WTC11 (cell line): ENCODE results near the gene FBLN2. TPM values are rescaled to one million over a fixed set of nuclear protein-coding genes. Genes with fewer than 3 reads are reported as not detected.

Experiments
- ATAC-seq: fragments of 200-7000 bp; cut with Tn5 transposase; 2 replicates; pipeline ENCODE4 v1.10.0; 2021; ENCODE audit warnings: mild to moderate bottlenecking, moderate library complexity
- CTCF ChIA-PET: fragments of 300-600 bp; sonication (Branson Sonifier 250); formaldehyde crosslinking; loops from one replicate; lab custom pipeline; 2021; ENCODE audit warnings: antibody characterized with exemption; lab: Charles Lee
- POLR2A ChIA-PET: fragments of 350-600 bp; sonication (Branson Sonifier 250); formaldehyde crosslinking; loops from one replicate; lab custom pipeline; 2021; ENCODE audit warnings: antibody characterized with exemption; lab: Charles Lee
- DNase-seq: peaks from one replicate; pipeline ENCODE4 v3.0.0; 2021; ENCODE audit warnings: low spot score
- H3K27ac Mint-ChIP-seq: 2 replicates; pipeline ENCODE4 v1.8.0; 2021; ENCODE audit warnings: mixed read lengths
- H3K27me3 Mint-ChIP-seq: 2 replicates; pipeline ENCODE4 v1.8.0; 2021; ENCODE audit warnings: low read depth, mild to moderate bottlenecking, moderate library complexity, mixed read lengths
- H3K36me3 Mint-ChIP-seq: 2 replicates; pipeline ENCODE4 v1.8.0; 2021; ENCODE audit warnings: mixed read lengths
- H3K4me1 Mint-ChIP-seq: 2 replicates; pipeline ENCODE4 v1.8.0; 2022; ENCODE audit warnings: mixed read lengths
- H3K4me3 Mint-ChIP-seq: 2 replicates; pipeline ENCODE4 v1.8.0; 2021; ENCODE audit warnings: mild to moderate bottlenecking, moderate library complexity, mixed read lengths
- H3K9me3 Mint-ChIP-seq: 2 replicates; pipeline ENCODE4 v1.8.0; 2021; ENCODE audit warnings: mixed read lengths
- AFF4 ChIP-seq: sonication (generic); formaldehyde crosslinking; IDR thresholded peaks from 2 replicates; pipeline ENCODE4 v1.8.1; 2023; ENCODE audit warnings: mild to moderate bottlenecking, missing genetic modification reagents, borderline replicate concordance
- AR ChIP-seq: fragments of 250-450 bp; sonication (Bioruptor Pico); IDR thresholded peaks from 2 replicates; pipeline ENCODE4 v1.9.0; 2021; ENCODE audit warnings: mild to moderate bottlenecking
- ARID4B ChIP-seq: sonication (generic); formaldehyde crosslinking; IDR thresholded peaks from 2 replicates; pipeline ENCODE4 v1.8.0; 2023; ENCODE audit warnings: missing genetic modification reagents, mild to moderate bottlenecking, borderline replicate concordance
- ATF2 ChIP-seq: sonication (generic); formaldehyde crosslinking; IDR thresholded peaks from 2 replicates; pipeline ENCODE4 v1.8.1; 2022; ENCODE audit warnings: low read depth, missing genetic modification reagents, borderline replicate concordance
- CREM ChIP-seq: sonication (generic); formaldehyde crosslinking; IDR thresholded peaks from 2 replicates; pipeline ENCODE4 v1.8.1; 2022; ENCODE audit warnings: mild to moderate bottlenecking, missing genetic modification reagents, moderate library complexity
- CTCF ChIP-seq: fragments of 200-600 bp; IDR thresholded peaks from 2 replicates; pipeline ENCODE4 v1.8.0; 2022; ENCODE audit warnings: antibody characterized with exemption
- E2F5 ChIP-seq: sonication (generic); formaldehyde crosslinking; IDR thresholded peaks from 2 replicates; pipeline ENCODE4 v1.8.1; 2022; ENCODE audit warnings: mild to moderate bottlenecking, moderate library complexity, missing genetic modification reagents
- IRF1 ChIP-seq: sonication (generic); formaldehyde crosslinking; IDR thresholded peaks from 2 replicates; pipeline ENCODE4 v1.8.0; 2023; ENCODE audit warnings: missing genetic modification reagents
- MYBL2 ChIP-seq: sonication (generic); formaldehyde crosslinking; IDR thresholded peaks from 2 replicates; pipeline ENCODE4 v1.8.1; 2023; ENCODE audit warnings: mild to moderate bottlenecking, moderate library complexity, missing genetic modification reagents
- NR3C1 ChIP-seq: sonication (generic); formaldehyde crosslinking; conservative IDR thresholded peaks from 2 replicates; pipeline ENCODE4 v1.8.1; 2023; ENCODE audit warnings: low read depth, mild to moderate bottlenecking, missing genetic modification reagents
- OVOL2 ChIP-seq: fragments of 250-450 bp; sonication (Bioruptor Pico); IDR thresholded peaks from 2 replicates; pipeline ENCODE4 v1.9.0; 2021; ENCODE audit warnings: mild to moderate bottlenecking, borderline replicate concordance
- PREB ChIP-seq: sonication (generic); formaldehyde crosslinking; IDR thresholded peaks from 2 replicates; pipeline ENCODE4 v1.8.1; 2022; ENCODE audit warnings: mild to moderate bottlenecking, missing genetic modification reagents, moderate library complexity, borderline replicate concordance
- PRRX2 ChIP-seq: fragments of 250-450 bp; sonication (Bioruptor Pico); IDR thresholded peaks from 2 replicates; pipeline ENCODE4 v1.8.0; 2021; ENCODE audit warnings: mild to moderate bottlenecking
- ZBTB21 ChIP-seq: sonication (generic); formaldehyde crosslinking; IDR thresholded peaks from 2 replicates; pipeline ENCODE4 v1.8.1; 2023; ENCODE audit warnings: mild to moderate bottlenecking, missing genetic modification reagents, borderline replicate concordance
- ZSCAN18 ChIP-seq: fragments of 250-450 bp; sonication (Bioruptor Pico); IDR thresholded peaks from 2 replicates; pipeline ENCODE4 v2.1.2; 2022; ENCODE audit warnings: mild to moderate bottlenecking, moderate library complexity
- total RNA-seq: library from RNA; stranded (reverse); gene quantifications from 3 replicates; pipeline ENCODE4 v1.2.3, GENCODE V29; 2021

FBLN2 gene
- total RNA-seq, 1 experiment from 2014 or later, result 20.7 TPM

- H3K4me1 Mint-ChIP-seq, result peaks cover 10% of the 10 kb centered on the region
- H3K36me3 Mint-ChIP-seq, result no peaks in the 10 kb centered on the region
- H3K9me3 Mint-ChIP-seq, result no peaks in the 10 kb centered on the region
- ATAC-seq, result no peak
- peaks cover 4% of the 10 kb centered on the region; the same call in 1 of the 2 replicates for H3K27me3 Mint-ChIP-seq
- H3K27ac Mint-ChIP-seq, result 0 out of 2 replicates have a peak overlapping the region, but pooled peaks have one; percentile 6
- ChIA-PET POLR2A (no interaction called here), CTCF (interaction anchor here (0.7 to 1.0 kb wide), 3 partner anchors 9 to 214 kb away, joined by 3 to 5 read pairs (median 3); partner anchors contain the start of gene WNT7A)
- no peak overlapping the region for H3K4me3 Mint-ChIP-seq
- no peak for DNase-seq
- TF ChIP-seq ZSCAN18 (CRISPR knock-in tag) (no peak), NR3C1 (CRISPR knock-in tag) (no peak), AR (CRISPR knock-in tag) (no peak), MYBL2 (CRISPR knock-in tag) (no peak), ATF2 (no peak), OVOL2 (no peak), PREB (CRISPR knock-in tag) (no peak), CTCF (no peak), E2F5 (no peak), IRF1 (CRISPR knock-in tag) (no peak), CREM (CRISPR knock-in tag) (no peak), PRRX2 (CRISPR knock-in tag) (no peak), ZBTB21 (CRISPR knock-in tag) (no peak), ARID4B (CRISPR knock-in tag) (no peak), AFF4 (no peak)
These were observed 118.1 kb downstream of the FBLN2 start for GRCh38 chr3:13666781-13667709.
